ENCODE data around the gene MAP3K20.

Gene MAP3K20

DNA sequence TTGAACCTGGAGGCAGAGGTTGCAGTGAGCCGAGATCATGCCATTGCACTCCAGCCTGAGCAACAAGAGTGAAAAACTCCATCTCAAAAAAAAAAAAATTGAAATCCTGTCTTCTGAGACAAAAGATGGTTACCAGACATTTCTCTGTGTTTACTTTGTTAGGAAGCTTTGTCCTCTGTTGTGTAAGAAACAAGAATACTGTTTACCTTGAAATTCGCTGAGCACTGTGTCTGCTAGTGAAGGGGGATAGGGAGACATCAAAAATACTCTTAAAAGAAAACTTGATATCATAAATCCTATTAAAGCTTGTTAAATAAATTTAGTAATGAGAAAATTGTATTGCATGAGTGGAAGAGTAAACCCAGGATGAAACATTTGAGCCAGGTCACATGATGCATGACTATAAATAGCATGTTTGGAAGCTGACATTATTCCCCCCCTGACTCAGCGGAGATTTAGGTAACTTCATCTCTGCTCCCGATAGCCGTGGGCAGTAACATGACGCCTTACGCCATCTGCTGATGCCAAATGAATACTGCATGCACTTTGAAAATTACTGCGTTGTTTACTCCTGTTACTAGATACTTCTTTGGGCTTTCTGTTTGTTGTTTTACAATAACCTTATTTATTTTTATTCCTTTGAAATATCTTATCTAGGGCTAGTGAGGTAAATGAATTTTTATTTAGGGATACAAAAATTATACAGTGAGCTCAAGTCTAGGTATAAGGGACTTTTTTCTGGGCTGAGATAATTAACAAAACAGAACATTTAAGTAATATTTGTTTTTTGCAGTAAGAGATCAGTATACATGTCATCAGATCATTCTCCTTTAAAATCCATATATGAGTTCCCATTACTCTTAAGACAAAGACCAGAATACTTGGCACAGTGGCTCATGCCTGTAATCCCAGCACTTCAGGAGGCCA, 134.9 kb downstream of the MAP3K20 start:
- peak; percentile 81 for DNase-seq

DNA sequence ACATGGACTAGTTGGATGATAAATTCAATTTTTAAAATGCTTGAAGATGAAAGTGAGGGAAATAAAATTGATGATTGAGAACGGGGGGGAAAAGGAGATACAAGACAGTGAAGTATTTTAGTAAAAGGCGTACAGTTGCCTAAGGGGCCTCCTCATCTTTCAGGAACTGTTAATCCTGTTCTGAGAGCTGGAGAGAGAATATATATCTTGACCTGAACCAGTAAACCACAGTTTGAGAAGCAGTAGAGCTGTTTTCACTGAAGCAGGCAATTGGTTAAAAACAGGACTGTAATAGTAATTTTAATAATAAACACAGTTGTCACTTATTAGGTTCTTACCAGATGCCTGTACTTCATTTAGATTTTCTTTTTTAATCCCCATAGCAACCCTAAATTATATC, 137.5 kb downstream of the MAP3K20 start:
- no peak for DNase-seq

DNA sequence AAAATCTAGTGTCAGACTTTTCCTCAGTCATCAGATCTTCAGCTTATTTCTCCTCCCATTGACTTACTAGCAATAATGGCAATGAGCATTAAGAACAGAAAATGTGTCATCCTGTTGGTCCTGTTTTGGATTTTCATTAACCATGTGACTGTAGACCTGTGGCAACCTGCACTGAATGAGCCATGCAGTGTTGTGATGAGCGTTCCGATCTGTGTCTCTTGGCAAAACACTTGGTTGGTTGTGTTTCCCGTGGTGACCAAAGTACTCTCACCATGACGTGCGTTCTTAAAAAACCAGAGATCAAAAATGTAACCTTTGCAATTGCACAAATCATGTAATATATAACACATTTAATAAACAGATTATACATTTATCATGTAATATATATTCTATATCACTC, 138.6 kb downstream of the MAP3K20 start:
- DNase-seq: no peak

DNA sequence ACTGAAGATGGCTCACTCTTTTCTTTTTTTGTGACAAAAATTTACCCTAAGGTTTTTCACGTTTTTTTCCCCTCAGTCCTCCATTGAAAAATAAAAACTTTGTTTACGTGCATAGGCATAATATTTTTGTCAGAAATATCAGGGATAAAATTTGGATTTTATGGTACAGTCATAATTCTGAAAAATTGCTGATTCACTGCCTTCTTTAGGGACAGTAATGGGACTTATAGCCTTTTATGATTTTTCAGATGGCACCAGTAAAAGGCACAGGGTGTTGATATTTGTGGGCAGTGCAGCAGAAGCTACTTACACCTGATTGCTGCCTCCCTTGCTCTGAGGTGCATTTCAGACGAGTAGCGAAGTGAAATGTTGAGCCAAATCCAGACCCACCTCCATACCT, 139.7 kb downstream of the MAP3K20 start:
- DNase-seq: no peak

DNA sequence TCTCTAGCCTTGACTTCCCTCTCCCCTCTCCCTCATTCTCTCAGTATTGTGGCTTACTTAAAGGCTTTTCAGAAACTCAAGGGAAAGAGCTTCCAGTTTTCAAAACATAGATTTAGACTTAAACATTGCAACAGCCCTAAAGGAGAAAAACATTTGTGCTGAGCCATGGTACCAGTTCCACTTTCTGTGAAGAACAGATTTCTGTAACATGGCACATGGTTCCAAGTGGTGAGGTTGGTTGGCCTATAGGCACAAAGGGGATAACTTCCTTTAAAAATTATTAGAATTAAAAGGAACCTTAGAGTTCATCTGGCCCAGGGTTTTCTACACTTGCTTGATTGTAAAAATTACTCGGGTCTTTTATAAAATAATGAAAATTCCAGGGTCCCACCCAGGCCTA, 140.4 kb downstream of the MAP3K20 start:
- DNase-seq: no peak

DNA sequence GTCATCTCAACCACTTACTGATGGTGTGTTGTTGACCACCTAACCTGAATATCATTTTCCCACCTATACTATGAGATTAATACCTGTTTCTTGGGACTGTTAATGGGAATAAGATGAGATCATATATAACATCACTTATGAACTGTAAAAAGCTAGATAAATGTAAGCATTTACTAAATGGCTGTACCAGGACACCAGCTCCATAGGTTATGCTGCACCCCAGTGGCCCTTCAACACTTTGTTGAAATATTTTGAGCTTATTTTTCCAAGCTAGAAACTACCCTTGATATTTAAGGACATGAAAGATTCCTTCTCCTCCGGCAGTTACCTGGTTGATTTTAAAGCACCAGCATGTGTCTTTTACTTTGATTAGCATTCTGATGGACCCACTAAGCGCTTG, 141.0 kb downstream of the MAP3K20 start:
- no peak for DNase-seq

DNA sequence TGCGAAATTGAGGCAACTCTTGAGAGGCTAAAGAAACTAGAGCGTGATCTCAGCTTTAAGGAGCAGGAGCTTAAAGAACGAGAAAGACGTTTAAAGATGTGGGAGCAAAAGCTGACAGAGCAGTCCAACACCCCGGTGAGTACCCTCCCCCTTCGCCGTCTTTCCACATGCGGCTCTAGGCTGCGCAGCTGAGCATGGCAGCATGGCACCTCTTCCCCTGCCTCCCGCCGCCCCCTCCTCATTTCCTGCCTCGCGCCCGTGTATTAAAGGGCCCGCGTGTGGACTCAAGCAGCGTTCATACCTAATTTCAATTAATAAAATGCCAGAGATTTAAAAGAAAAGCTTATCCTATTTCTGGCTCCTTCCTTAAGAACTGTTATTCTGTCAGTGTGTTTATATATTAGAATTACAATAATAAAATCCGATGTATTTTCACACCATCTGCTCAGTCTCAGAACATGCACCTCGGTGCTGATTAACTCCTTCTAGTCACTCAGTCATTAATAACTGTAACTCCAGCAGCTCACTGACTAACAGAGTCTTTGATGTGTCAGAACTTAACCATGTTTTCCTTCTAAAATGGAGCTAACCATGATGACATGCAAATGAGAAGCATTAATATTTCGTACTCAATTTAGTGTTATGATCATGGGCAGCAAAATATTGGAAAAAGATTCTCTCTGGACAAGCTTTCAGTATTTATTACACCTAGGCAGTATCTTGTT, 141.6 kb downstream of the MAP3K20 start:
- DNase-seq: no peak

DNA sequence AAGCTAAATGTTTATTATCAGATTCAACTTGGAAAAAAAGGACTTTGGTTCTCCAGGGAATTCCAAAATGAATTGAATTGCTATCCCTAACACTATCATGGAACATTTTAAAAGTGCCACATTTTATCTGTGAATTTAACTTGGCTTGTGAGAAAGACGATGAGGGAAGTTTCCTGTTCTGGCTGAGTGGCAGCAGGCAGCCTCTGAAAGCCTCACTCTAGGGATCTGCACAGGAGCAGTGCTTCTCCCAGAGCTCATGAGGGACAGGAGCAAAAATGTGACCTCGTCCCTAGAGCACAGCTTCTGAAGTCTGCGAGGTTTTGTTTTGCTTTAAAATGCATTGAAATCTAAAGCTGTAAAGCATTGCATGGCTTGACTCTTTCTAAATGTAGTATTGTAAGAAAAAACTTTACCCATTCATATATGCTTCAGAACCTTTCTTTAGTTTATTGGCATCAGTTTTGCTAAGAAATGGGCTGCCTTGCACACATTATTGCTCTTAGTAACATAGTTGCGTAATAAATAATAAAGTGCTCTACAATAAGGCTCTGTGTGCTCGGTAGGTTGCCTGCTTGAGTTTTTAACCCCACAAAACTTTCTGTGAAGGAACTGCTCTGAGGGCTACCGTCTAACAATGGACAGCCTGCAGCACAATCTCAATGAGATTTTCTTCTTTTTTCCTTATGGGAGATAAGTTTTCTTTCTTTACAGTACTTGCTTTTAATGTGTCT, 142.8 kb downstream of the MAP3K20 start:
- no peak for DNase-seq

DNA sequence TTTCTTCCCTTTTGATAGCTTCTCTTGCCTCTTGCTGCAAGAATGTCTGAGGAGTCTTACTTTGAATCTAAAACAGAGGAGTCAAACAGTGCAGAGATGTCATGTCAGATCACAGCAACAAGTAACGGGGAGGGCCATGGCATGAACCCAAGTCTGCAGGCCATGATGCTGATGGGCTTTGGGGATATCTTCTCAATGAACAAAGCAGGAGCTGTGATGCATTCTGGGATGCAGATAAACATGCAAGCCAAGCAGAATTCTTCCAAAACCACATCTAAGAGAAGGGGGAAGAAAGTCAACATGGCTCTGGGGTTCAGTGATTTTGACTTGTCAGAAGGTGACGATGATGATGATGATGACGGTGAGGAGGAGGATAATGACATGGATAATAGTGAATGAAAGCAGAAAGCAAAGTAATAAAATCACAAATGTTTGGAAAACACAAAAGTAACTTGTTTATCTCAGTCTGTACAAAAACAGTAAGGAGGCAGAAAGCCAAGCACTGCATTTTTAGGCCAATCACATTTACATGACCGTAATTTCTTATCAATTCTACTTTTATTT, 145.6 kb downstream of the MAP3K20 start:
- no peak for DNase-seq

DNA sequence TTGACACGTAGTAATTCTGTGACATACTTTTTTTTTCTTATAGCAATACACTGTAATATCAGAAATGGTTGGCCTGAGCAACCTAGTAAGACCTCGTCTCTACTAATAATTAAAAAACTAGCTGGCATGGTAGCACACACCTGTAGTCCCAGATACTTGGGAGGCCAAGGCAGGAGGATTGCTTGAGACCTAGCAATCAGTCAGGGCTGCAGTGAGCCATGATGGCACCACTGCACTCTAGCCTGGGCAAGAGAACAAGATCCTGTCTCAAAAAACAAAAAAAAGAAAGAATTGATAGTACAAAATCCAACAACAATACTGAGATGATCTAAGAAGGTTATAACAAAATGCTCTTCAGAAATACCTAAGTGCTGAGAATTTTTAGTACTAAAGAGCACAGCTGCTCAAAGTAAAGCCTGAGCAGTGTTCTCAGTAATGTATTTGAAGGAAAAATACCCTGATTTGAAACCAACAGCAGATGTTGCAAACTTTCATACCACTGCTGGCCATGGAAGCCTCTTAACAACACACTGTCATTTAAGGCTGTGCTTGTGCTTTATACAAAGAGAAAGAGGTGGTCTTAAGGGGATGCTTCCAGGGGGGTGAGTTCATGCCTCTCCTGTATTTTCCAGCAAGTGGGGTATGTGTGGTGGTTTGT, 146.4 kb downstream of the MAP3K20 start:
- DNase-seq: no peak

DNA sequence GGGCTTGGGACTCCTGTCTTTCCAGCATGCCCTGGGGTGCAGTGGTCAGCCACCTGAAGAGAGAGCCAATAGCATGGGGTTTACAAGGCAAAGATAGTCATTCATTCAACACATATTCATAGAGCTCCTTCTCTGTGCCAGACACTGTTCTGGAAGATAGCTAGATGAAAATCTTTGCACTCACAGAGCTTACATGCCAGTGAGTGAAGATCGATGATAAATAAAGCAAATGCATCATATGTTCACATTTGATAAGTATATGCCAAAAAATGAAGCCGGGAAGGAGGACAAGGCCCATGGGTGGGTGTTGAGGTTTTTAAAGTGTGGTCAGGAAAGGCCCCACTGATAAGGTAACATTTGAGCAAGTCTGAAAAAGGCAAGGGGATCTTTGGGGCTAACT, 148.2 kb downstream of the MAP3K20 start:
- no peak for DNase-seq

DNA sequence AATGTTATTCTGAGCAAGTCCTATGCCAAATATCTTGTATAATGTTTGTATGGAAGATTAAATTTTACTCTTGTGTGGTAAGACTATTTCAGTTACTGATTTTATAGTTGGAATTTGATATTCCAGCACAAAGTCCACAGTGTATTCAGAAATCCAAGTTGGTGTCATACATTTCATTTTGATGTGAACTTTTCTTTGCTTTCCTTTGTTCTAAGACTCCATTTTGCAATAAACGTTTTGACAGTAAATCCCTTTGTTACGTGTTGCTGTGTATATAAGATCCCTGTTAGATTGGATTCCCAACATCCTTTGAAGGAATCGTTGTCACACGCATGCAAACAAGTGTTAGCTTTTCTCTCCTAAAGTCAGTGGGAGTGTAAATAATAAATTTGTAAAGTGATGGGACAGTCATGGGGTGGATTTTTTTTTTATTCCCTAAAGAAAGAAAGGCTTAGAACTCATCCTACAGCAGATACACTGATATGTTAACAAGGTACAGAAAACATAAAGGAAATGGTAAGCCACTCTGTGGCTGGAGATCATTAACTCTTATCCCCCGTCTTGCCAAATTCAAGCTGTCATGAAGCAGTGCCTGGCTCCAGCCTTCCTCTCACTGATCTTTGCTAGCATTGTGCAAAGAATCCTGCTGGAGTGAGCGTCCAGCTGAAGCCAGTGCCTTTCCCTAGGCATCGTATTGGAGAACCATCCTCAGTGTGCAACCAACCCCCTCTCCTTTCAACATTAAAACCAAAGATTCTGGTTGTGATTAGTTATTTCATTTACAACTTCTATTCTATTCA, 151.5 kb downstream of the MAP3K20 start:
- DNase-seq: no peak

DNA sequence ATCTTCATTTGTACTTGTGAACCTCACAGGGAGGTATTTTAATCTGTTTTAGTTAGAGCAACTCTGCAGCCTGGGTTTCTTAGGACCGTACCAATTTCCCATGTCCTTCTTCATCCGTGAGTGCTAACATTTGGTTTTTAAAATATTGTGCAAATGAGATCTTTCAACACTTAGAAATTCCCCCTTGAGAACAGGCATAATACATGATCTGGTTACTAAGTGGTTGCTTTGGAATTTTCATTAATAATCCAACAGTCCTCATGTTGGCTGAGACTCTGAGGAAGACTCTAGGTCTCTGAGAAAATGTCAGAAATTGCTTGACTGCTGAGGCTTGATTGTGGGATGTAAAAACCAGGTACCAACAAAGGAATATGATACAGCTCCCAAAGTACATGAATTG, 153.4 kb downstream of the MAP3K20 start:
- DNase-seq: no peak

DNA sequence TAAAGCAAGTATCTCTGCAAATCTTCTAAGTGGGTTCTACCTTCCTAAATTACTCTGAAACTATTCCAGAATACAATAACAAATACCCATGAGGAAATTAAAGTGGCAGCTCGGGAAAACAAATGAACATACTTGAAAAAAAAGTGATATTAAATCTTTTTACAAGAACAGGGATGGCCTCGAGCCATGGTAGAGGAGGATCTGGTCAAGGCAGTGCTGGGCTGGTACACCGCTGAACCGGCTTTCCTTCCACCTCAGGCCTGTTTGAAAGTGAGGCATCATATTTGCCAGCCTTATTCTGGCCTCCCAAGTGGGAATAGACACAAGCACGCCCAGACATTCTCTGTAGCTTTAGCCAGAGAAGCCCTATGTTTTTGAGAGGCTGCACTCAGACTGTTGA, 154.5 kb downstream of the MAP3K20 start:
- DNase-seq: no peak

DNA sequence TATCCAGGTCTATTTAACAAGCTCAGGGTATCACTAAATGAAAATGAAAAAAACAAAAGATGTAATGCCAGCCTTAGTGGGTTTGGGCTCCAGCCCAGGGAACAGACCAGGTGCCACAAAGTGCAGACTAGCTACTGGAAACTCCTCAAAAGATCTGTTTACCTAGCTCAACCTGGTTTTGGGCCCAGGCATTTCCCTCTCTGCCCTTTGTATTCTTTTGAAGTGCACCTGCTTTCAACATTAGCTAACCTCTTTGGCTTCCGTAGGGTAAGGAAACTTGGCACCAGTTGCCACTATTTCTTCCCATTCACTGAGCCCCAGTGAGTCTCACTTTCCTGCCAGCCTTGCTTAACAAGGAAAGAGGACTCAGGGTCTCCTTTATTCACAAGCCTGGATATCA, 155.4 kb downstream of the MAP3K20 start:
- DNase-seq: peak; percentile 93

DNA sequence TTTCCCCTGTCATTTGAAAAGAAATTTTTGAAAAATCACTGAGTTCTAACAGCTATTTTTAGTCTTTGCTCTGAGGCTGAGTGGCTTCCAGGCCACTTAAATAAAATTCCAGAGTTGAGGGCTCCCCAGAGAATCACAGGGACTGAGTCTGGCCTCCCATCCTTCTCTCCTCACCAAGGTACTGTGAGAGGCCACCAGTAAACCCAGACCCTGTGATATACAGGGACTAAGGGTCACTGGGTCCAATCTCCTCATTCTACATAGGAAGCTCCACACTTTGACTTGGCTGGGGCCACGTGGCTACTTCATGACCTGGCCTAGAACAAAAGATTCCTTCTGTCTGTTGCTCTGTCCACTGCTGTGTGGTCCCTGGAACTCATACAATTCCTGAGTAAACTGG, 155.8 kb downstream of the MAP3K20 start:
- DNase-seq: no peak

DNA sequence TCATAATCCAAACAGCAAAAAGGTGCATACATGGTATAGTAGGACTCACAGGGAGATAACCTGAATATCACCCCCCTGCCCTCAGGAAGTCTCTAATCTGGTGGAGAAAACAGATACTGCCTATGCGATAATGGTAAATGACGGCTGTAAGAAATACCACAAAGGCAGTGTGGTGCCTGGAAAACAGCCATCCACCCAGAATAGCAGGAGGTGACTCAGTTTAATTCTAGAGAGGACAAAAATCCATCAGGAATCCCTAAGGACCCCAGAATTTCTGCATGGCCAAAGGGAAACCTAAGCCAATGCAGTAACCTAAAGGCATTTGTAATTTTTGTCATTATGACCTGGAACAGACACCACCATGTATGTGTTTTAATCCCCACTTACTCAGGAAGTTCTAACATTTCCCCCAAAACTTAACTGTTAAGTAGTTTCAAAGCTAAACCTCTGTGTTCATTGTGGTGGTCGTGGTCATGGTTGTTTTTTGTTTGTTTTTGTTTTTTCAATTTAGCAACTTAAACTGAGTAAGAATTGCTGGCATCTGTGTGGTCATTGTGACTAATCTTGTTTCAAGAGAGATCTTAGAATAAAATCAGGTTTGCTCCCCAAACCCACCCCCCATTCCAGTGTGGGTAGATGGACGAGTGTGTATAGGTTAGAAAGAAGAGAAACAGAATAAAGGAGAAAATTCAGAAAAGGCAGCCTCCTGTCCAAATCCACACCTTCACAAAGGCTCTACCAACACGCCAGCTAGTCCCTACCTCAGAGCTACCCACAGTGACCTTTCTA, 157.5 kb downstream of the MAP3K20 start:
- no peak for DNase-seq

DNA sequence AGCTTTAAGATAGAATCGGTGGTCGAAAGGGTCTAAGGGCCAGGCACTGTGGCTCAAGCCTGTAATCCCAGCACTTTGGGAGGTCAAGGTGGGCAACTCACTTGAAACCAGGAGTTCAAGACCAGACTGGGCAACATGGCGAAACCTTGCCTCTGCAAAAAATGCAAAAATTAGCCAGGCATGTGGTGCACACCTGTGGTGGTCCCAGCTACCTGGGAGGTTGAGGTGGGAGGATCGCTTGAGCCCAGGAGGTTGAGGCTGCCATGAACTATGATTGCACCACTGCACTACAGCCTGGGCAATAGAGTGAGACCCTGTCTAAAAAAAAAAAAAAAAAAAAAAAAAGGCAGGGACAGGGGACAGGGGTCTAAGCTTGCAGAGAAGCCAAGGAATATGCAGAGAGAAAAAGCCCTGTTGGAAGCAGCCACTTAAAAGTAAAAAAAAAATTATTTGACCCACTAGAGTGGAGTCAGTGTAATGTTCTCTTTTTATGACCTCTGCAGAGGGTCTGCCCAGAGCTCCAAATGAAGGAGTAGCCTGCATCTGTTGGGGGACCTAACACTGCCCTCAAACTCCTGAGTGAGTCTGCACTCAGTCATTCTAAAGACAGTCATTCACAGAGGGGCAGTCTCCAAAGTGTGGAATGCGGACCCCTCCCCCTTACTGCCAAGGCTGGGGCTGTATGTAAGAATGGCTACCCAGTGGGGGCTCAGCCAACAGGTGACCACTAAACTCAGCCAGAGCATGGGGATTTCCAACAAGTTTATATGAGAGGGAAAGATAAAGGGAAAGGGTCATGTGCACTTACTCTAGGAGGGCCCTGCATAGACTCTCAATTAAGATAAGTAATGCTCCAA, 160.5 kb downstream of the MAP3K20 start:
- no peak for DNase-seq

DNA sequence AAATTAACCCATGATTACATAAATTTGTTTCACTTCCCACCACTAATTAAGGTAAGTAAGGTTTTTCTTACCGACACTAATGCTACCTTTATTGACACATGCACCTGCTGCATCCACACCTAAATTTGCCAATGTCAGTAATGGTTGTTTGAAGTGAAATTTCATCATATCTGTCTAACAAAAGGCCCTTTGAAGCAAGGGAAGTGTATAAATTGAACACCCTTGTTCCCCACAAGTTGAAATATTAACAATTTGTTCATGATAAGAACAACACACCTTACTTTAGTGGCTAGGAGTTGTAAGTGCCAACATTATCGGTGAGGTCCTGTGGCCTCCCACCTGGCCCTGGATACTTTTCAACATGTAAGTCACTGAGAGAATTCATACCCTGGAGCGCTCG, 162.7 kb downstream of the MAP3K20 start:
- no peak for DNase-seq

DNA sequence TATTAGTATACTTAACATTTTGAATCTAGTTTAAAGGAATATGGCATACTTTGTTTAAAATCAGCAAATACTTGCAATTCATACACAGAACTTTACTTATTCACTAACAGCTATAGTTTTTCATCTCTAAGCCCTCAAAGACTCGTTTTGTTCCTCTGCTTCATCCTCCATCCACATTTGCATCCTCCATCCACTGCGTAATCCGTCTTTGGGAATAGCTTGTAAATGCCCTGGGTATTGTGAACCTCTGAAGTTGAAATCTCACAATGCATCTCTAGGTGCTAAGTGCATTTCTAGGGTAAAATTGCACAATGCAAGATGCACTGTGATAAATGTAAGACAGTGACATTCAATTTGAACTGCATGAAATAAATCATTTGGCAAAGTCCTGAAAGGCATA, 163.2 kb downstream of the MAP3K20 start:
- DNase-seq: no peak

Data from NCI-H2029 (cell line).